ENCODE measurements around the gene HOMER2. TPM values are rescaled to one million over a fixed set of nuclear protein-coding genes. Genes with fewer than 3 reads are reported as not detected.
A peak's percentile ranks its signal among the peaks of the same experiment; 100 is the strongest.

HOMER2 gene
- total and polyA plus RNA-seq, 9 of the 15 experiments (the other 6 are each of a cell fraction or from before 2014, with no cell fraction given), result 0.13 to 0.47 (median 0.29) TPM; not detected in 1

DNA sequence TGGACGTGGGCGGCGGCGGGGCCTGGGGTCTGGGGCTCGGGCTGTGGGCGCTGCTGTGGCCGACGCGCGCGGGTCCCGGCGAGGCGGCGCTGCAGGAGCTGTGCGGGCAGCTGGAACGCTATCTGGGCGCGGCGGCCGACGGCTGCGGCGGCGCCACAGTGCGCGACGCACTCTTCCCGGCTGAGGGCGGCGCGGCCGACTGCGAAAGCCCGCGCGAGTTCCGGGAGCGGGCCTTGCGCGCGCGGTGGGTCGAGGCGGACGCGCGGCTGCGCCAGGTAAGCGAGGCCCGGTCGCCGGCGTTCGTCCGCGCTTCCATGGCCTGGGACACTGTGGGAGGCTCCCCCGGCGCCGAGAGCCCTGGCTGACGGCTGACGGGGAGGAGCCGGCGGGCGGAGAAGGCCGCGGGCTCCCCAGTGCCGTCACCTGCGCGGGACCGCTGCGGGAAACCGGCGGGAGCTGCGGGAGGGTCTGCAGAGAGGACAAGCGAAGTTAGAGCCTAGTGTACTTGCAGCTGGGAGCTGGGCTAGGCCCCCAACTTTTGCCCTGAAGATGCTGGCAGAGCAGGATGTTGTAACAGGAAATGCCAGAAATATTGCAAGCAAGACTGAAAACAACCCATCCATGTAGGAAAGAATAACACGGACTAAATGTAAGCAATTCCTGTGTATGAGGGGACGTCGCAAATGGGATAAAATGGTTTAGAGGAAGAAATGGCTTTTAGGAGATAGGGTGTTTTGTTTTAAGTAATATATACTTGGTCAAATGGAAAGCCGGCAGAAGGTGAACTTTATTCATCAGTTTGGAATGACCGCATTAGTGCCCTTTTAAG is 142.2 kb downstream of the HOMER2 start (continued):
- peak in 2 of 3 experiments; percentile 11 to 25 for TF ChIP-seq YY1 (IDR thresholded peaks at IDR 0.05; ENCODE audit: borderline replicate concordance in 1 of 3, control insufficient read depth in 1 of 3, extremely low read depth in 1 of 3, insufficient read depth in 3 of 3, insufficient read length in 1 of 3, insufficient replicate concordance in 2 of 3, low read depth in 1 of 3, low read length in 2 of 3)
- TF ChIP-seq MCM7 (IDR thresholded peaks at IDR 0.05), result no peak
- TF ChIP-seq SIN3A (IDR thresholded peaks at IDR 0.05; ENCODE audit: borderline replicate concordance in 2 of 2, control insufficient read depth in 1 of 2, low read depth in 2 of 2, low read length in 2 of 2), result peak in 1 of 2 experiments; percentile 8; a peak in 1 of 4 replicates
- TF ChIP-seq ILK (tag; IDR thresholded peaks at IDR 0.05; ENCODE audit: borderline replicate concordance, low read depth), result no peak
- TF ChIP-seq DPF2 (IDR thresholded peaks at IDR 0.05), result no peak
- TF ChIP-seq POLR2AphosphoS5 (IDR thresholded peaks at IDR 0.05; ENCODE audit: control insufficient read depth, insufficient read depth, low read depth, low read length), result peak; percentile 20; the same call in 1 of the 2 replicates
- TF ChIP-seq SMAD3 (CRISPR knock-in tag; conservative IDR thresholded peaks at IDR 0.05), result no peak
- no peak for TF ChIP-seq CBX5 (IDR thresholded peaks at IDR 0.05; ENCODE audit: borderline replicate concordance, low read depth)
- no peak for TF ChIP-seq ETS2 (tag; IDR thresholded peaks at IDR 0.05; ENCODE audit: borderline replicate concordance, poor library complexity, severe bottlenecking)
- no peak; the same call in 1 of the 2 replicates for TF ChIP-seq GTF2E2 (tag; IDR thresholded peaks at IDR 0.05)
- no peak for TF ChIP-seq ZNF408 (CRISPR knock-in tag; IDR thresholded peaks at IDR 0.05; ENCODE audit: low read depth)
- no peak for TF ChIP-seq ZNF217 (CRISPR knock-in tag; IDR thresholded peaks at IDR 0.05)
- TF ChIP-seq SIN3B (IDR thresholded peaks at IDR 0.05; ENCODE audit: low read depth), result 0 out of 2 replicates have a peak, but pooled peaks have one; percentile 51
- no peak; the same call in 1 of the 2 replicates for TF ChIP-seq SMARCE1 (IDR thresholded peaks at IDR 0.05)
- peak; percentile 58; the same call in 1 of the 2 replicates for TF ChIP-seq CREM (IDR thresholded peaks at IDR 0.05; ENCODE audit: low read depth)
- peak; percentile 80 for TF ChIP-seq CTBP1 (IDR thresholded peaks at IDR 0.05; ENCODE audit: borderline replicate concordance)
- TF ChIP-seq, protein P1, sequence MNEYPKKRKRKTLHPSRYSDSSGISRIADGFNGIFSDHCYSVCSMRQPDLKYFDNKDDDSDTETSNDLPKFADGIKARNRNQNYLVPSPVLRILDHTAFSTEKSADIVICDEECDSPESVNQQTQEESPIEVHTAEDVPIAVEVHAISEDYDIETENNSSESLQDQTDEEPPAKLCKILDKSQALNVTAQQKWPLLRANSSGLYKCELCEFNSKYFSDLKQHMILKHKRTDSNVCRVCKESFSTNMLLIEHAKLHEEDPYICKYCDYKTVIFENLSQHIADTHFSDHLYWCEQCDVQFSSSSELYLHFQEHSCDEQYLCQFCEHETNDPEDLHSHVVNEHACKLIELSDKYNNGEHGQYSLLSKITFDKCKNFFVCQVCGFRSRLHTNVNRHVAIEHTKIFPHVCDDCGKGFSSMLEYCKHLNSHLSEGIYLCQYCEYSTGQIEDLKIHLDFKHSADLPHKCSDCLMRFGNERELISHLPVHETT (CRISPR knock-in tag; conservative IDR thresholded peaks at IDR 0.05 in 1 of 2, IDR thresholded peaks at IDR 0.05 in 1 of 2), result no peak
- TF ChIP-seq, protein P2, sequence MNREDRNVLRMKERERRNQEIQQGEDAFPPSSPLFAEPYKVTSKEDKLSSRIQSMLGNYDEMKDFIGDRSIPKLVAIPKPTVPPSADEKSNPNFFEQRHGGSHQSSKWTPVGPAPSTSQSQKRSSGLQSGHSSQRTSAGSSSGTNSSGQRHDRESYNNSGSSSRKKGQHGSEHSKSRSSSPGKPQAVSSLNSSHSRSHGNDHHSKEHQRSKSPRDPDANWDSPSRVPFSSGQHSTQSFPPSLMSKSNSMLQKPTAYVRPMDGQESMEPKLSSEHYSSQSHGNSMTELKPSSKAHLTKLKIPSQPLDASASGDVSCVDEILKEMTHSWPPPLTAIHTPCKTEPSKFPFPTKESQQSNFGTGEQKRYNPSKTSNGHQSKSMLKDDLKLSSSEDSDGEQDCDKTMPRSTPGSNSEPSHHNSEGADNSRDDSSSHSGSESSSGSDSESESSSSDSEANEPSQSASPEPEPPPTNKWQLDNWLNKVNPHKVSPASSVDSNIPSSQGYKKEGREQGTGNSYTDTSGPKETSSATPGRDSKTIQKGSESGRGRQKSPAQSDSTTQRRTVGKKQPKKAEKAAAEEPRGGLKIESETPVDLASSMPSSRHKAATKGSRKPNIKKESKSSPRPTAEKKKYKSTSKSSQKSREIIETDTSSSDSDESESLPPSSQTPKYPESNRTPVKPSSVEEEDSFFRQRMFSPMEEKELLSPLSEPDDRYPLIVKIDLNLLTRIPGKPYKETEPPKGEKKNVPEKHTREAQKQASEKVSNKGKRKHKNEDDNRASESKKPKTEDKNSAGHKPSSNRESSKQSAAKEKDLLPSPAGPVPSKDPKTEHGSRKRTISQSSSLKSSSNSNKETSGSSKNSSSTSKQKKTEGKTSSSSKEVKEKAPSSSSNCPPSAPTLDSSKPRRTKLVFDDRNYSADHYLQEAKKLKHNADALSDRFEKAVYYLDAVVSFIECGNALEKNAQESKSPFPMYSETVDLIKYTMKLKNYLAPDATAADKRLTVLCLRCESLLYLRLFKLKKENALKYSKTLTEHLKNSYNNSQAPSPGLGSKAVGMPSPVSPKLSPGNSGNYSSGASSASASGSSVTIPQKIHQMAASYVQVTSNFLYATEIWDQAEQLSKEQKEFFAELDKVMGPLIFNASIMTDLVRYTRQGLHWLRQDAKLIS (CRISPR knock-in tag; IDR thresholded peaks at IDR 0.05), result 0 out of 2 replicates have a peak, but pooled peaks have one; percentile 42
- no peak for TF ChIP-seq RCOR1 (IDR thresholded peaks at IDR 0.05; ENCODE audit: borderline replicate concordance in 1 of 2, low read depth in 2 of 2, low read length in 2 of 2)
- TF ChIP-seq MEIS2 (IDR thresholded peaks at IDR 0.05; ENCODE audit: partially characterized antibody), result no peak

Measured in K562 (cell line).